HG02973 (cell line): ENCODE measurements around the gene C1orf141.
"Not testable (repeated sequence)": the region's sequence is repeated elsewhere in the genome, so short reads cannot be mapped to it uniquely, and the experiment has no call there.

ENCODE experiments used
- ATAC-seq: cut with Tn5 transposase; IDR thresholded peaks from one replicate; pipeline ENCODE4 v1.9.1; 2021; ENCODE audit warnings: moderate library complexity; ENCODE audit not compliant: unreplicated experiment

The C1orf141 gene

DNA sequence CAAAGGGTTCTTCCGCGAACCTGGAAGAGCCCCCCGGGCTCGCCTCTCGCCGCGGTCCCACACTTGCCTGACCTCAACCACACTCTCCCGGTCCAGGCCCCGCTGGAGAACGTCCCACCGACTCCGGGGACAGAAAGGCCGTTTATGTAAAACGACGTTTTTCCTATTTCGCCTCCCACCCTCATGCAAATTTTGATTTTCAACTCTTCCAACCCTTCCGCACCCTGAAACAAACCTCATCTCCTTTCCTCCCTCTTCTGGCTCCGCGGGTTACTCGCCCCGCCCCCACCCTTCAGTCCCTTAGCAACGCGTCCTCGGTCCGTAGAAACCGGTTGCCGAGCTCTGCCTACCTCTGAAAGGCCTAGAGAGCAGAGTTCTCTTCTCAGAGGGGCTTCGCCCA is at the start of gene C1orf141:
Gene C1orf141 (minus strand): TSS at position 276 of the 400 bp plus-strand sequence. CDS start 7,730 bp downstream, outside the sequence.
- no peak for ATAC-seq

- ATAC-seq, result no peak
These were observed 40.8 kb upstream of the C1orf141 start for GRCh38 chr1:67175530-67176087.

- ATAC-seq, result peak; percentile 52
These were observed 40.0 kb upstream of the C1orf141 start for GRCh38 chr1:67174716-67175284.

DNA sequence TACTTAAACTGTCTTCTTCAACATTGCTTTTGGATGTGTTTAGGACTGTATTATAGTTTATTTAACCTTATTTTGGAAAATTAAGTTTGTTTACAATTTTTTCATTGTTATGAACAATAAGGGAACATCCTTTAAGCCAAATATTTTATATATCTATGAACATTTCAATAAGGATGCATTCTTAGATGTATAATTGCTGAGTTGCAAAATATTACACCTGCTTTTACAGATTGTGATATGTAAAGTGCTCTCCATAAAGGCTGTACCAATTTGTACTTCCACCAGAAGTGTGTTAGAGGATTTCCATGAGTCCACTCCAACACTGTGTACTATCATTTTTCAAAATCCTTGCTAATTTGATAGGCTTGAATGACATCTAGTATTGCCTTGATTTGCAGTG is 39.2 kb upstream of the C1orf141 start:
- ATAC-seq, result no peak

- ATAC-seq, result no peak
These were observed 37.2 kb upstream of the C1orf141 start for GRCh38 chr1:67171978-67172377.

DNA sequence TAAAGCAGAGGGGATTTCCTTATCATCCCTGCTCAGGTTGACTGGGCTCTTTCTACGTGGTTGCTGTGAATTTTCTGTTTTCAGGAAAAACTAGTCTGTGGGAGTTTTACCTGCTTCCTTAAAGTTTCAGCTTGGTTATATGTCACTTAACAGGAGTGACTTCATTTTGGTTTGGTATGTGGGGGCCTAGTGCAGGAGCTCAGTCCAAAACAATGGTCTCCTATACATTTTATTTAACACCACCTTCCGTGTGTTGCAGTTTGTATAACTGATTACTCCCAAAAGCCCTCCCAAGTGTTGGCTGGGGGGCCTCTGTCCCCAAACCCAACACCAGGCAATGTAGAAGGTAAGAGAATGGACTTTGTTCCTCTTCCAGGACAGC is 36.8 kb upstream of the C1orf141 start:
- ATAC-seq, result no peak

DNA sequence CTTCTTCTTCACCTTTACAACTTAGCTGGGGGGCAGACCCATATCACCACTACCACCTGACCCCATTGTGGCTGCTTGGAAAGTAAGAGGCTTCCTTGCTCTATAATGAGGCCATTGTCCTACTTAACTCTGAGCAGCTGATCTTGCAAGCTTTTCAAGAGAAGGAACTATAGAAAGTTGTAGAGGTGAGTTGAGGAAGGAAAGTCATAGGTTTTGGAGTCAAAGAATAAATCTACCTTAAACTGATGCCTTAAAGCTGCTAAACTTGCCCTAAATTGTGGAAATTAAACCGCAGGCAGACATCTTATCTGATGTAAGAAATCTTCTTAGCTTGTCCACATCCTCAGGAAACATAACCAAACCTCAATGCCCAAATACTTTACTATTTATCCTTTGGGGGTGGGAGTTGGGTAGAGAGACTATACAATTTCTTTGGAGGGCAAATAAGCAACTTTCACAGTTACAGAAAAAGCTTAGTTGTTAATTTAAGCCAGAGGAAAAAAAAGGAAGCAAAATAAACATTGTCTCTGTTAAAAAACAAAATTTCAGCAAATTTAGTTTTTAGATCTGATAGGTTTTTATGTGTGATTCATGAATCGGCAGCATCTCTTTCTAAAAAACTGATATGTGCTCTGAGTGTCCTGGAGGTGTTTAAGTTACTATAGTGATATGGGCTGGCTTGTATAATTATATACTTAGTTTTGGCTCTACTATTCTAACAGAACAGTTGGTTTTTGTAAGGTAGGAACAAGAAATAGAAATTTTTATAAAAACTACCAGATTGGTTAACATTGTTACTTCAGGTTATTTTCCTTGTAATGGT is 36.2 kb upstream of the C1orf141 start:
- ATAC-seq, result no peak

GRCh38 chr1:67169932-67170331 is 35.2 kb upstream of the C1orf141 start:
- ATAC-seq, result no peak

DNA sequence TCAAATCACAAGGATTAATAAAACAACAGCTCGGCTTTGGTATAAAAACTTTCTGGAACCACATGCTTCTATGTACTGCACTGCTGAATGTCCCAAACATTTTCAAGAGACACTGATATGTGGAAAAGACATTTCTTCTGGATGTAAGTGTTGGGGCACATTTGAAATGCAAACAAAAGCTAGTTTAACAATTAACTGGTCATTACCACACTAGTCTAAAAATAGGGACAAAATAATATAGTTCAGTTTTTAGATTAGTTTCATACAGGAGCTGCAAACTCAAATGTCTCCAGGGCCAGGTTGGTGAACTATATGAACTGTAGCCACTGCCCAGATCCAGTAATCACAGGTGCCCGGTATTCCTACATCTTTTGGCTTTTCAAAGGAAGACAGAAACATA is 34.7 kb upstream of the C1orf141 start:
- ATAC-seq, result peak; percentile 37

DNA sequence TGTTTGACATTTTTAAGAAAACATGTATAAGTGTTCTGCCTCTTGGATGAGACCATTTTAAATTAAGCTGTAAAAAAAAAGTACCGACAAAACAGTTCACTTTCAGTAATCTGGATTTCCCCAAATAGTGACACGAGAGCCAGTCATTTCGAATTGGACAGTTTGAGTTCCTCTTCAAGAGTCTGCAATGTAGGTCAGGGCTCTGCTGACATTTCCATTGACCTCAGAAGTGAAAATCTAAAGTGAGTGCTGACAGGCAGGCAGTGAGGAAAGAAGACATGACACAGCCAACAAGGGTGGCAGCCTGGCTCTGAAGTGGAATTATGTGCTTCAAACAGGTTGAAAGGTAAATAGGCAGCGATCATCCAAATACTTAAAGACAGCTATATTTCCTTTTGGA is 31.4 kb upstream of the C1orf141 start, which contains the start of gene IL23R:
Gene IL23R (plus strand): TSS at position 259 of the 400 bp plus-strand sequence. CDS start 1,667 bp downstream, outside the sequence.
- ATAC-seq, result peak; percentile 86

GRCh38 chr1:67165468-67166041 is 30.8 kb upstream of the C1orf141 start:
- ATAC-seq, result no peak

DNA sequence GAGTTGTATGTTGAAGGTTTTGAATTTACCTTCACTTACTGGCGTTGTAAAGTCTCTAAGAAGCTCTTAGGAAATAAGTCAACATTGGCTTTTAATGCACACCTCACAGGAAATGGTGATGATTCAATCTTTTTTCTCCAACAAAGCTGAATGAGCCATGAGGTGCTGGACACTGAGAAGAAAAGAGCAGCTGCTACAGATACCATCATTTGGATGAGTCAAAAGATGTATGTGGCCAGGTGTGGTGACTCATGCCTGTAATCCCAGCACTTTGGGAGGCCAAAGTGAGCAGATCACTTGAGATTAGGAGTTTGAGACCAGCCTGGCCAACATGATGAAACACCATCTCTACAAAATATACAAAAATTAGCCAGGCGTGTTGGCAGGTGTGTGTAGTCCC is 28.2 kb upstream of the C1orf141 start:
- peak; percentile 47 for ATAC-seq

- no peak for ATAC-seq
These were observed 24.5 kb upstream of the C1orf141 start for GRCh38 chr1:67159233-67159632.

GRCh38 chr1:67158401-67158800 is 23.6 kb upstream of the C1orf141 start:
- ATAC-seq, result no peak

- no peak for ATAC-seq
These were observed 16.2 kb upstream of the C1orf141 start for GRCh38 chr1:67150931-67151330.

- peak; percentile 96 for ATAC-seq
These were observed 14.5 kb upstream of the C1orf141 start for GRCh38 chr1:67149179-67149770.

GRCh38 chr1:67148516-67149178 is 13.9 kb upstream of the C1orf141 start:
- ATAC-seq, result peak; percentile 18

GRCh38 chr1:67147973-67148372 is 13.2 kb upstream of the C1orf141 start:
- ATAC-seq, result not testable (repeated sequence)

- ATAC-seq, result no peak
These were observed 11.8 kb upstream of the C1orf141 start for GRCh38 chr1:67146539-67146938.

GRCh38 chr1:67146101-67146500 is 11.3 kb upstream of the C1orf141 start:
- ATAC-seq, result no peak

DNA sequence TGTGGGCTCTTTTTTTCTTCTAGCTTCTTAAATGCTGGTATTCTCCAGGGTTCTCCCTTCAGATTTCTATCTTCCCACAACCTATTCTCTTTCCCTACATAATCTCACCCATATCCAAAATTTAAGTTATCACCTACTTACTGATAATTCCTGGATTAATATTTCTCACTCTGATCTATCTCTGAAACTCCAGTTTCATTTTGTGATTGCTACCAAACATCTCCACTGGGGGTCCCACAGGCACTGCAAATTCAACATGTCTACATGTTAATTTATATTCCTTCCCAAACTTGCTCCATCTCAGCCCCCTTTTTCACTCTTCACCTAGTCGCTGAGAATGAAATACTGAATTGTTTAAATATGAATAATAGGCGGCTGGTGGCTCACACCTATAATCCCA is 9.9 kb upstream of the C1orf141 start:
- ATAC-seq, result no peak
